Caco-2 (cell line): ENCODE measurements around the gene DOCK10. TPM values are rescaled to one million over a fixed set of nuclear protein-coding genes. Genes with fewer than 3 reads are reported as not detected.

ENCODE experiments used
- BruUV-seq: library from RNA; stranded (reverse); fragments of 400-500 nt; replicated peaks from 2 replicates; lab custom pipeline; 2021; lab: Mats Ljungman, UMichigan
- CTCF ChIA-PET: fragments of 300-600 bp; sonication (Branson Sonifier 250); formaldehyde crosslinking; loops from one replicate; lab custom pipeline; 2022; ENCODE audit warnings: antibody characterized with exemption; lab: Charles Lee
- POLR2A ChIA-PET: fragments of 300-600 bp; sonication (Branson Sonifier 250); formaldehyde crosslinking; loops from one replicate; lab custom pipeline; 2022; ENCODE audit warnings: antibody characterized with exemption; lab: Charles Lee
- DNase-seq, 2 experiments: peaks; one replicate each; pipeline versions ENCODE4 v3.0.0 to v3.0.0-alpha.2; 2020 to 2022
- H3K27me3 ChIP-seq: replicated peaks from 2 replicates; pipeline ENCODE4 v1.6.0; 2011; ENCODE audit warnings: low read length; ENCODE audit not compliant: control insufficient read depth, insufficient read depth
- H3K36me3 ChIP-seq: 2 replicates; pipeline ENCODE4 v1.5.1; 2011; ENCODE audit warnings: low read length; ENCODE audit not compliant: control insufficient read depth, insufficient read depth
- H3K4me1 ChIP-seq: fragments of 250-450 bp; sonication (Bioruptor Pico); 2 replicates; pipeline ENCODE4 v1.5.1; 2020; ENCODE audit warnings: mild to moderate bottlenecking
- H3K4me3 ChIP-seq: 2 replicates; pipeline ENCODE4 v1.5.1; 2011; ENCODE audit warnings: low read depth, mild to moderate bottlenecking, control low read depth, low read length
- H3K9me3 ChIP-seq: fragments of 250-450 bp; sonication (Bioruptor Pico); 2 replicates; pipeline ENCODE4 v1.5.1; 2020; ENCODE audit warnings: mild to moderate bottlenecking, moderate library complexity
- H3K27ac Mint-ChIP-seq: one replicate; pipeline ENCODE4 v1.8.0; 2022; ENCODE audit warnings: mixed read lengths; ENCODE audit not compliant: unreplicated experiment
- H3K27me3 Mint-ChIP-seq: one replicate; pipeline ENCODE4 v1.8.0; 2022; ENCODE audit warnings: mixed read lengths; ENCODE audit not compliant: insufficient read depth, unreplicated experiment
- H3K36me3 Mint-ChIP-seq: one replicate; pipeline ENCODE4 v1.8.0; 2022; ENCODE audit warnings: mild to moderate bottlenecking, mixed read lengths; ENCODE audit not compliant: insufficient read depth, unreplicated experiment
- H3K4me1 Mint-ChIP-seq: one replicate; pipeline ENCODE4 v1.8.0; 2022; ENCODE audit warnings: low read depth, mixed read lengths; ENCODE audit not compliant: unreplicated experiment
- H3K4me3 Mint-ChIP-seq: one replicate; pipeline ENCODE4 v1.8.0; 2022; ENCODE audit warnings: mild to moderate bottlenecking, moderate library complexity, mixed read lengths; ENCODE audit not compliant: unreplicated experiment
- H3K9me3 Mint-ChIP-seq: one replicate; pipeline ENCODE4 v1.8.0; 2022; ENCODE audit warnings: mixed read lengths; ENCODE audit not compliant: unreplicated experiment
- intact Hi-C: fragments of 100-400 bp; cut with micrococcal nuclease; formaldehyde crosslinking; loops from one replicate; pipeline ENCODE4 v1.10.0; 2022; ENCODE audit not compliant: unreplicated experiment
- total RNA-seq: library from RNA; stranded (reverse); gene quantifications from 2 replicates; pipeline ENCODE4 v1.2.3, GENCODE V29; 2022
- TF ChIP-seq, protein P1 (sequence below), 2 experiments: fragments of 200-600 bp in 1 of 2; IDR thresholded peaks; 1 replicate in 1 of 2; 2 replicates in 1 of 2; pipeline versions ENCODE4 v1.5.1 to v1.8.0; 2011 to 2022; ENCODE audit warnings: antibody characterized with exemption in 1 of 2, control low read depth in 1 of 2, inconsistent platforms in 1 of 2, low read depth in 1 of 2, low read length in 1 of 2, mild to moderate bottlenecking in 1 of 2, moderate library complexity in 1 of 2; ENCODE audit not compliant: insufficient read depth in 1 of 2, severe bottlenecking in 1 of 2, unreplicated experiment in 1 of 2

DOCK10 gene
- total RNA-seq, 1 experiment from 2014 or later = not detected

DNA sequence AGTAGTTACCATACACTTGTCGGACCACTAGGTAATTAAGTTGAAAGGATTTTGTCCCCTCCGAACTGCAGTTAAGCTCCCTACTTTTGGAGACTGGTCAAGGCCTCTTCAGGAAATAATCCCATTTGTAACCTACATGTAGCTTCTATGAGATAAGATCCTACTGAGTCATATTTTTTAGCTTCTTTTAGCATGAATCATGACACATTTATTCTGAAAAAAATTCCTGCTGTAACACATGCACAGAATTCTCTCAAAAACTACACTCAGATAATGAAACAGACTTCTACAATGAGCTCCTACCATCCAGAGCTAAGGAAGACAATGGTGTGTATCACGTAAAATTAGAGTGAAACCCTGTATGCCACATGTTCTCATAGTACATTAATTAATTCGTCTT, 225.5 kb downstream of the DOCK10 start:
- Mint-ChIP-seq H3K27me3 (no peaks in the 10 kb centered on the region), H3K9me3 (no peaks in the 10 kb centered on the region), H3K4me3 (no peak overlapping the region), H3K27ac (no peak overlapping the region), H3K4me1 (no peaks in the 10 kb centered on the region), H3K36me3 (no peaks in the 10 kb centered on the region)
- TF ChIP-seq, protein P1, sequence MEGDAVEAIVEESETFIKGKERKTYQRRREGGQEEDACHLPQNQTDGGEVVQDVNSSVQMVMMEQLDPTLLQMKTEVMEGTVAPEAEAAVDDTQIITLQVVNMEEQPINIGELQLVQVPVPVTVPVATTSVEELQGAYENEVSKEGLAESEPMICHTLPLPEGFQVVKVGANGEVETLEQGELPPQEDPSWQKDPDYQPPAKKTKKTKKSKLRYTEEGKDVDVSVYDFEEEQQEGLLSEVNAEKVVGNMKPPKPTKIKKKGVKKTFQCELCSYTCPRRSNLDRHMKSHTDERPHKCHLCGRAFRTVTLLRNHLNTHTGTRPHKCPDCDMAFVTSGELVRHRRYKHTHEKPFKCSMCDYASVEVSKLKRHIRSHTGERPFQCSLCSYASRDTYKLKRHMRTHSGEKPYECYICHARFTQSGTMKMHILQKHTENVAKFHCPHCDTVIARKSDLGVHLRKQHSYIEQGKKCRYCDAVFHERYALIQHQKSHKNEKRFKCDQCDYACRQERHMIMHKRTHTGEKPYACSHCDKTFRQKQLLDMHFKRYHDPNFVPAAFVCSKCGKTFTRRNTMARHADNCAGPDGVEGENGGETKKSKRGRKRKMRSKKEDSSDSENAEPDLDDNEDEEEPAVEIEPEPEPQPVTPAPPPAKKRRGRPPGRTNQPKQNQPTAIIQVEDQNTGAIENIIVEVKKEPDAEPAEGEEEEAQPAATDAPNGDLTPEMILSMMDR (IDR thresholded peaks at IDR 0.05; ENCODE audit: insufficient read depth in 1 of 2, low read depth in 1 of 2, low read length in 1 of 2, severe bottlenecking in 1 of 2, unreplicated experiment in 1 of 2) = no peak
- Histone ChIP-seq H3K4me1 (no peaks in the 10 kb centered on the region), H3K27me3 (no peaks in the 10 kb centered on the region), H3K36me3 (no peaks in the 10 kb centered on the region), H3K4me3 (no peak overlapping the region), H3K9me3 (no peaks in the 10 kb centered on the region)
- BruUV-seq = no TSS peak
- ChIA-PET POLR2A (no interaction called here), CTCF (no interaction called here)
- intact Hi-C loops = no loop called here
- no peak for DNase-seq

DNA sequence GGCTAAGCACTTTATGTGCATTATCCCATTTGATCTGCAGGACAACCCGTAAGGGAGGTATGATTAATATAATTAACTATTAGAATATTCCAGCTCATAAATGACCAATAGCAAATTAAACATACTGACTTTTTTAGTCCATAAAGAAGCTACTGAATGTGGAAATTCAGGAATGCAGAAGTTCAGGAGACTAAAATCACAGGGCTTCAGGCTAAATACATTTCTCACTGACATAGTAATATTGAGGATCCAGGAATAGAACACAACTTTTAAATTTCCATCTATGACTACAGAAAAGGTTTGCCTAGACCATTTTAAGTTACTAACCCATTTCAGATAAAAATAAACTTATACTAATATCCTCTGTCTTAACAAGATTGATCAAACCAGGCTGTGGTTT, 228.7 kb downstream of the DOCK10 start:
- CTCF ChIA-PET = no interaction called here
- POLR2A ChIA-PET = no interaction called here
- no peaks in the 10 kb centered on the region for H3K9me3 ChIP-seq

GRCh38 chr2:224807153-224807964, 234.9 kb downstream of the DOCK10 start:
- BruUV-seq = no TSS peak
- no peak for DNase-seq
- ChIA-PET POLR2A (no interaction called here), CTCF (no interaction called here)
- peaks cover 3% of the 10 kb centered on the region for H3K27me3 Mint-ChIP-seq
- Histone ChIP-seq H3K27me3 (no peaks in the 10 kb centered on the region), H3K36me3 (no peaks in the 10 kb centered on the region), H3K9me3 (no peaks in the 10 kb centered on the region), H3K4me1 (no peaks in the 10 kb centered on the region), H3K4me3 (no peak overlapping the region)
- H3K27ac Mint-ChIP-seq = no peak overlapping the region
- intact Hi-C loops = no loop called here
- H3K36me3 Mint-ChIP-seq = no peaks in the 10 kb centered on the region
- no peak overlapping the region for H3K4me3 Mint-ChIP-seq
- H3K9me3 Mint-ChIP-seq = no peaks in the 10 kb centered on the region
- H3K4me1 Mint-ChIP-seq = no peaks in the 10 kb centered on the region
- TF ChIP-seq, protein P1 (IDR thresholded peaks at IDR 0.05; ENCODE audit: insufficient read depth in 1 of 2, low read depth in 1 of 2, low read length in 1 of 2, severe bottlenecking in 1 of 2, unreplicated experiment in 1 of 2) = no peak

More for the DNA sequence above, 228.7 kb downstream of the DOCK10 start:
- Mint-ChIP-seq H3K27me3 (no peaks in the 10 kb centered on the region), H3K36me3 (no peaks in the 10 kb centered on the region), H3K9me3 (no peaks in the 10 kb centered on the region), H3K4me3 (no peak overlapping the region), H3K27ac (no peak overlapping the region), H3K4me1 (no peaks in the 10 kb centered on the region)
- no peak for DNase-seq
- no peaks in the 10 kb centered on the region for H3K4me1 ChIP-seq
- no peaks in the 10 kb centered on the region for H3K36me3 ChIP-seq
- BruUV-seq = no TSS peak
- TF ChIP-seq, protein P1 (IDR thresholded peaks at IDR 0.05; ENCODE audit: insufficient read depth in 1 of 2, low read depth in 1 of 2, low read length in 1 of 2, severe bottlenecking in 1 of 2, unreplicated experiment in 1 of 2) = no peak
- H3K4me3 ChIP-seq = no peak overlapping the region
- no peaks in the 10 kb centered on the region for H3K27me3 ChIP-seq
- intact Hi-C loops = no loop called here
